AG04450 (cell line): Measurements from ENCODE around the gene ZSWIM8. TPM values are rescaled to one million over a fixed set of nuclear protein-coding genes. Genes with fewer than 3 reads are reported as not detected.

Experiments used
- CTCF ChIA-PET: fragments of 300-600, 350-600 bp; formaldehyde crosslinking; extraction: SDS; loops from one replicate; lab custom pipeline; 2022; ENCODE audit warnings: antibody characterized with exemption, inconsistent platforms; lab: Charles Lee
- POLR2A ChIA-PET: fragments of 350-600 bp; formaldehyde crosslinking; extraction: SDS; loops from one replicate; lab custom pipeline; 2021; ENCODE audit warnings: antibody characterized with exemption, inconsistent platforms; lab: Yijun Ruan, JAX
- DNase-seq: peaks from one replicate; pipeline ENCODE4 v3.0.0-alpha.2; 2011; ENCODE audit warnings: low read depth, low spot score
- H3K27ac ChIP-seq: one replicate; pipeline ENCODE4 v1.5.1; 2012; ENCODE audit warnings: low read depth, low read length, control low read depth
- H3K27me3 ChIP-seq: one replicate; pipeline ENCODE4 v1.6.0; 2012; ENCODE audit warnings: low read length; ENCODE audit not compliant: control insufficient read depth, insufficient read depth
- H3K4me3 ChIP-seq: 2 replicates; pipeline ENCODE4 v1.5.1; 2011; ENCODE audit warnings: mild to moderate bottlenecking, low read depth, low read length, control low read depth
- H3K9me3 ChIP-seq: 2 replicates; pipeline ENCODE4 v1.5.1; 2012; ENCODE audit warnings: low read length; ENCODE audit not compliant: control insufficient read depth, insufficient read depth
- polyA plus RNA-seq: library from polyadenylated mRNA; depleted of rRNA; stranded (reverse); fragments of >200 nt; gene quantifications from 2 replicates; pipeline ENCODE4 v1.2.3, GENCODE V29; 2011
- TF ChIP-seq, protein P1 (sequence below): IDR thresholded peaks from 2 replicates; pipeline ENCODE4 v1.5.1; 2011; ENCODE audit warnings: low read depth, low read length, control low read depth, inconsistent platforms

The ZSWIM8 gene
- polyA plus RNA-seq, 1 experiment, result 44.2 TPM

DNA sequence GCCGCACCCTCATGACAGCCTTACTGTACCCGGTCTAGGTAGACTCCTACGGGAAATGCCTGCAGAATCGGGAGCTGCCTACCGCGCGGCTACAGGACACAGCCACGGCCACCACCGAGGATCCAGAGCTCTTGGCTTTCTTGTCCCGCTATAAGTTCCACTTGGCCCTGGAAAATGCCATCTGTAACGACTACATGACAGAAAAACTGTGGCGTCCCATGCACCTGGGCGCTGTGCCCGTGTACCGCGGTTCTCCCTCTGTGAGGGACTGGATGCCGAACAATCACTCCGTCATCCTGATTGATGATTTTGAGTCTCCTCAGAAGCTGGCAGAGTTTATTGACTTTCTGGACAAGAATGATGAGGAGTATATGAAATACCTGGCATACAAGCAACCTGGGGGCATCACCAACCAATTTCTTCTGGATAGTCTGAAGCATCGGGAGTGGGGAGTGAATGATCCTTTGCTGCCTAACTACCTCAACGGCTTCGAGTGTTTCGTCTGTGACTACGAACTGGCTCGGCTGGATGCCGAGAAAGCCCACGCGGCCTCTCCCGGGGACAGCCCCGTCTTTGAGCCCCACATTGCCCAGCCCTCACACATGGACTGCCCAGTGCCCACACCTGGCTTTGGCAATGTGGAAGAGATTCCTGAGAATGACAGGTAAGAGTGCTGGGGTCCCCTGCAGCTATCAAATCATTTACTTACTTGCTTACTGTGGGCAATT is 12.1 kb upstream of the ZSWIM8 start:
- no peak for DNase-seq
- Histone ChIP-seq H3K9me3 (no peaks in the 10 kb centered on the region; the same call in 1 of the 2 replicates), H3K27ac (peak overlapping the region; percentile 1), H3K4me3 (peak overlapping the region; percentile 80), H3K27me3 (no peaks in the 10 kb centered on the region)
- TF ChIP-seq, protein P1, sequence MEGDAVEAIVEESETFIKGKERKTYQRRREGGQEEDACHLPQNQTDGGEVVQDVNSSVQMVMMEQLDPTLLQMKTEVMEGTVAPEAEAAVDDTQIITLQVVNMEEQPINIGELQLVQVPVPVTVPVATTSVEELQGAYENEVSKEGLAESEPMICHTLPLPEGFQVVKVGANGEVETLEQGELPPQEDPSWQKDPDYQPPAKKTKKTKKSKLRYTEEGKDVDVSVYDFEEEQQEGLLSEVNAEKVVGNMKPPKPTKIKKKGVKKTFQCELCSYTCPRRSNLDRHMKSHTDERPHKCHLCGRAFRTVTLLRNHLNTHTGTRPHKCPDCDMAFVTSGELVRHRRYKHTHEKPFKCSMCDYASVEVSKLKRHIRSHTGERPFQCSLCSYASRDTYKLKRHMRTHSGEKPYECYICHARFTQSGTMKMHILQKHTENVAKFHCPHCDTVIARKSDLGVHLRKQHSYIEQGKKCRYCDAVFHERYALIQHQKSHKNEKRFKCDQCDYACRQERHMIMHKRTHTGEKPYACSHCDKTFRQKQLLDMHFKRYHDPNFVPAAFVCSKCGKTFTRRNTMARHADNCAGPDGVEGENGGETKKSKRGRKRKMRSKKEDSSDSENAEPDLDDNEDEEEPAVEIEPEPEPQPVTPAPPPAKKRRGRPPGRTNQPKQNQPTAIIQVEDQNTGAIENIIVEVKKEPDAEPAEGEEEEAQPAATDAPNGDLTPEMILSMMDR, result no peak
- CTCF ChIA-PET, result interaction anchor here (1.3 kb wide), 1 partner anchor 167 kb away, joined by 3 read pairs; no protein-coding TSS in a partner anchor
- POLR2A ChIA-PET, result interaction anchor here (1.3 to 3.1 kb wide), 4 partner anchors 8 to 43 kb away, joined by 4 to 28 read pairs (median 12); partner anchors contain the start of genes CHCHD1 and SEC24C

DNA sequence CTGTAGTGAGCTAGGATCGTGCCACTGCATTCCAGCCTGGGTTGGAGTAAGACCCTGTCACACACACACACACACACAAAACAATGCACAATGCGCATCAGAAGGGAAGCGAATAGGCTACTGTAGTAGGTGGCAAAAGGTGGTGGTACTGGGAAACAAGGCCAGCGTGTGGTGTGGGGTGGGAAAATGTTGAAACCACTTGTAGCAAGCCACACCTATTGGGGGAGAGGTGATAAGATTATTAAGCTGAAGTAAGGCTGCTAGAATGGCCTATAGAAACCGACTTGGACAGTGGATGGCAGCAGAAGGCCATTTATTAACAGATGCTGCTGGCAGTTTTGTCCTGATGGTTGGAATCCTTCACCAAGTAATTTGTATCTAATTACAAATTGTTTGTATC is 10.8 kb upstream of the ZSWIM8 start:
- Histone ChIP-seq H3K4me3 (peak overlapping the region; percentile 80), H3K27ac (no peak overlapping the region), H3K27me3 (no peaks in the 10 kb centered on the region), H3K9me3 (no peaks in the 10 kb centered on the region; the same call in 1 of the 2 replicates)
- POLR2A ChIA-PET, result no interaction called here
- no peak for DNase-seq
- CTCF ChIA-PET, result no interaction called here
- TF ChIP-seq, protein P1, result no peak

DNA sequence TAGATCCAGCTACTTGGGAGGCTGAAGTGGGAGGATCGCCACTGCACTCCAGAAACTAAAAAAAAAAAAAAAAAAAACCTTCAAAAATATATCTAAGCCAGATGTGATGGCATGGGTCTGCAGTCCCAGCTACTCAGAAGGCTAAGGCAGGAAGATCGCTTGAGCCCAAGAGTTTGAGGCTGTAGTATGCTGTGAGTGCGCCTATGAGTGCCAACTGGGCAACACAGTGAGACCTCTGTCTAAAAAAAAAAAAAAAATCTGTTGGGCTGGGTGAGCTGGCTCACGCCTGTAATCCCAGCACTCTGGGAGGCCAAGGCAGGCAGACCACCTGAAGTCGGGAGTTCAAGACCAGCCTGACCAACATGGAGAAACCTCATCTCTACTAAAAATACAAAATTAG is 6.4 kb upstream of the ZSWIM8 start:
- ChIA-PET CTCF (no interaction called here), POLR2A (no interaction called here)
- no peaks in the 10 kb centered on the region for H3K27me3 ChIP-seq
- no peaks in the 10 kb centered on the region; the same call in 1 of the 2 replicates for H3K9me3 ChIP-seq
- TF ChIP-seq, protein P1, result no peak
- no peak overlapping the region for H3K4me3 ChIP-seq
- H3K27ac ChIP-seq, result no peak overlapping the region
- DNase-seq, result no peak

DNA sequence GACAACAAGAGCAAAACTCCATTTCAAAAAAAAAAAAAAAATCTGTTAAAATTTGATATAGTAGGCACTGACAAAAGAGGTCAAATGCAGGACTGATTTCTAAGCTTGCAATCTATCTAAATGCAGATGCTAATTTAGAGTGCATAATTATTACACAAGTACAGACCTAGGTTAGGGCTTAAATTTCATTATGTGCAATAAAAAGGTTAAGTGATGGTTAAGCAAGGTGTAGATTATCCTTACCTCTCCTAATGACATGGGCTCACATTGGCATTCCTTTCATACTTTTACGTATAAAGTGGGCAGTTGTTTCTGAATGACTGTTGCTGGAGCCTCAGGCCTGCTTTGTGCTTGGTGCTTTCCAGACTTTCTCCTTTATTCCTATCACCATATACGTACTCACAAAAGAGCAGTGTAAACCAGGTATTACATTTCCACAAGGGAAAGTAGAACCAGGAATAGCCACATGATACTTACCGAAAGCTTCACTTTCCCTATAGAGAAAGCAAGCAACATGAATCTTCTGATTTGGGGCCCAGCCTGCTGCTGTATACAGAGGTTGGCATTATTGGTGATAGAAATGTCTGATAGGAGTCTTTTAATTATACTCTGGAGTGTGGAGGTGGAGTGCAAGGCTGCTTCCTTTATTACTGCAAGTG is 5.7 kb upstream of the ZSWIM8 start:
- no peaks in the 10 kb centered on the region for H3K27me3 ChIP-seq
- no peak for DNase-seq
- TF ChIP-seq, protein P1, result no peak
- no peak overlapping the region for H3K27ac ChIP-seq
- POLR2A ChIA-PET, result no interaction called here
- H3K9me3 ChIP-seq, result no peaks in the 10 kb centered on the region; the same call in 1 of the 2 replicates
- no peak overlapping the region for H3K4me3 ChIP-seq
- CTCF ChIA-PET, result interaction anchor here (0.6 to 0.7 kb wide), 2 partner anchors 99 to 249 kb away, joined by 4 to 5 read pairs; no protein-coding TSS in a partner anchor
